ENCODE data around the gene COX7A2.

Gene COX7A2

DNA sequence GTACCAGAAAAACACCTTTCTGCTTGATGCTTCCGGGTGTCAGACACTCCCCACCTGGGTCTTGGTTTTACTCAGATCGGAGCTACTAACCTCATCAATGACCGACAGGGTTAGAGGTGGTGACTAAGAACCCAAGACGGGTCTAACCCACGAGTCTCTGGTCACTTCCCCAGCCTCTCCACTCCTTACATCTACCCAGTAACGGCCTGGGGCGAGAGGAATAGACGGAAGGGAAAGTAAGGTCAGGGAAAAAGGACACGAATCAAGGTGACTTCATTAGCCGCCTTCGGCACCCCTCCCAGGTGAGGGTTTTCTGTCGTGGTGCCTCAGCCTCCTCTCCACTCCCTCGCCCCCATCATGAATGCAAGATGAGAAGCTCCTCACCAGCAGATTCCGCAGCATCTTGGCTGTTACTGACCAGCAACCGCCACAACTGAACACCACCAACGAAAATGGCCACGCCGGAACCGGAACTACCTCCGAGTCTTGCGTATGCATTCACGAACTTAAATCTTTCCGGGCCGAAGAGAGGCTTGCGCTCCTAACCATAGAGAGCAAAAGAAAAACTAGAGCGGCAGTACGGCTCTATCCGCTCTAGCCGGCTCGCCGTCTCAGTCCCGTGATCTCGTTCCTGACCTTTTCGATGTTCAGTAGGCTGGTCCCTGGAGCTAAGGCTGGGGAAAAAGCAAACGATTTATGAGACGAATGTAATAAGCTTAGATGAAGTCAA lies at the start of gene COX7A2:
TSS of gene COX7A2 (minus strand) at position 469 of the 730 bp plus-strand sequence. CDS start at position 402, 67 bp downstream.
- DNase-seq (ENCODE audit: low read depth in 2 of 2), result peak; percentile 69 to 78

DNA sequence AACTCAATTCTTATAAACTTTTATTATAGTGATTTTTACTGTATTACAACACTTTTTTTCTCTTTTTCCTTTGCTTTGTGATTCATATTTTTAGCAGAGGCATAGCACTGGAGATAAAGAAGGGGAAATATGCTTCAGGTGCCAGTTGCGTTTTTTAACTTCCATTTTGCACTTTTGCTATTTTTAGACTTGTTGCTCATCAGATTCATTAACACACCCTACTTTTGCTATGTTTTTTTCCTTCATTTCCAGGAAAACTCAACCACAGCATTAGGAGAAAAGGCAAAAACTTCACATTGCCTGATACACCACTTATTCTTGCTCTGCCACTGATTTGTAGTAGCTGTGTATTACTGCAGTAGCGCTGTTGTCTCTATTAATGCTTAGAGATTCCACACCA lies 49.0 kb upstream of the COX7A2 start:
- DNase-seq (ENCODE audit: low read depth in 2 of 2), result no peak

- no peak for DNase-seq (ENCODE audit: low read depth in 2 of 2)
These were observed 48.1 kb upstream of the COX7A2 start for GRCh38 chr6:75291744-75292143.

DNA sequence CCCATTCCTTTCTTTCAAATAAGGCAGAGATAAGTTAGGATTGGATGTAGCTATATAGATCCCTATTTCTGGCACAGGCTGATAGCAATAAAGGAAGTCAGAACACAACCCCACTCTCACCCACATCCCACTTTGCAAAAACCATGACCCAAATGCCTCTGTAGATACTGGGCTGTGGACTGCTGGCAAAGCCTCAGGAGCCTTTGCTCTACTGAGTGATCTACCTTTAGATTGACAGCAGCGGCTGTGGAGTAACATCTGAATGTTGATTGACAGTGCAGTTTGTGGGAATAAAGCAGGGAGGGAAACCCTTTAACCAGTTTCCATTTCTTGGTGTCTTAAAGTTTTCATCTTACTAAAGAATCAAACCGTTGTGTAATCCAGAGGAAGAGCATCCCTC lies 47.7 kb upstream of the COX7A2 start:
- no peak for DNase-seq (ENCODE audit: low read depth in 2 of 2)

- no peak for DNase-seq (ENCODE audit: low read depth in 2 of 2)
These were observed 46.7 kb upstream of the COX7A2 start for GRCh38 chr6:75290136-75290945.

DNA sequence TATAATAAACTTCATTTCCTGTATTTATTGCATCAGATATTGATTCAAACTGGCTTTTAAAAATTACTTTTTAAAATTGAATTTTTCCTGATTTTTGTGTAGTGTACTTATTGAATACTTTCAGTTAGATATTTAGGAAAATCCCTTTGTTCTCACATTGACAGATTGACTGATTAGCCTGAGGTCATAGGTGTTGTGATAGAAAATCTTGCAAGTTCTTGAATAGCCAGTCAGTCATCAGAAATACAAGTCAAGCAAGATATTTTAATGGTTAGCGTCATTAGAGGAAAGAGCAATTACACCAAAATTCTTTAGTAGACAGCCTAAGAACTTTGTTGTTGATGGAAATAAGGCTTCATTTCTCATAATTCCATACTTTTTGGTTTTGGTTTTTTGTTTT lies 44.4 kb upstream of the COX7A2 start:
- no peak for DNase-seq (ENCODE audit: low read depth in 2 of 2)

DNA sequence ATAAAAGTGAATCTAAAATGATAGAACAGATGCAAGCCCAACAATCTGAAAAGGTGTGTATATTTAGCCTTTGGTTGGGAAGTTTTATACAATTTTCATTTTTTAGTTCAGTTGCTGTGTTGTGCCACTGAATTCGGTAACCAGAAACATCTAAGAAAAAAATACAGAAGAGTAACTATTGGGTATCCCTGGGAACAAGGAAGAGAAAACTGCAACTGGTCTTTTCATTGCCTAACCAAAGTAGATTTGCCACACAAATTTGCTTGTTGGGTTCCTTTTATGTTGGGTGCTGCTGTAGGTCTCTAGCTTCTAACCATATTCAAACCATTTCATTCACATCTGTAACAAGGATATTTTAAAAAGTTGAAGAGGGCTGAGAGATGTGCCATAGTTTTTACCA lies 43.8 kb upstream of the COX7A2 start:
- no peak for DNase-seq (ENCODE audit: low read depth in 2 of 2)

GRCh38 chr6:75286955-75287354 lies 43.4 kb upstream of the COX7A2 start:
- DNase-seq (ENCODE audit: low read depth in 2 of 2), result no peak

GRCh38 chr6:75285283-75285639 lies 41.7 kb upstream of the COX7A2 start:
- DNase-seq (ENCODE audit: low read depth in 2 of 2), result no peak

DNA sequence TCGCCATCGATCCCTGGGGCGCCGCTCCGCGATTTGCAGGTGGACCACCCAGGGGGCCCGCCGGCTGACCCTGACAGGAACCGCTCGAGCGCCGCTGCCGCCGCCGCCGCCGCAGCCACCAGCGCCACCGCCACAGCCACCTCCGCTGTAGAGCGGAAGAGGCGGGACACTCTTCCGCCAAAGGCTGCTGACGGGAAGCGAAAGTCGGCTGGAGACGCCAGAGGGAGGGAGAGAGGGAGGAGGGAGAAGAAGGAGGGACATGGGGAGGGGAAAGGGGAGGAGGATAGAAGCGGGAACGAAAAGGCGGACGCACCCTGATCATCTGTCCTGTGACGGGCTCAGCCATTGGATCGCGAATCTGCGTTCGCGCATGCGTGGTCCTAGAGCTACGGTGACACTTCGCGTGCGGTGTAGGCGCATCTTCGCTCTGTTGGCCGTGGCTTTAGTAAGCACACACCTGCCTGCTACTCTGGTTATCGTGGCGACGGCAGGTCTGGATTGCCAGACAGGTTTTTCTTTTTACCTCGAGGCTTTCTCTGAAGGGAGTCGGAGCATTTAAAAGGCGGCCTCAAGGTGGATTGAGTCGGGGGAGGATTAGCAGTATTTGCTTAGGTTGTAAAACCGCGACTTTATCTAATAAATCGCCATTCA lies 41.2 kb upstream of the COX7A2 start, which contains the start of gene TMEM30A:
TSS of gene TMEM30A (minus strand) at position 161 of the 651 bp plus-strand sequence. CDS start at position 7, 154 bp downstream.
- peak; percentile 92 for DNase-seq (ENCODE audit: low read depth in 2 of 2)

DNA sequence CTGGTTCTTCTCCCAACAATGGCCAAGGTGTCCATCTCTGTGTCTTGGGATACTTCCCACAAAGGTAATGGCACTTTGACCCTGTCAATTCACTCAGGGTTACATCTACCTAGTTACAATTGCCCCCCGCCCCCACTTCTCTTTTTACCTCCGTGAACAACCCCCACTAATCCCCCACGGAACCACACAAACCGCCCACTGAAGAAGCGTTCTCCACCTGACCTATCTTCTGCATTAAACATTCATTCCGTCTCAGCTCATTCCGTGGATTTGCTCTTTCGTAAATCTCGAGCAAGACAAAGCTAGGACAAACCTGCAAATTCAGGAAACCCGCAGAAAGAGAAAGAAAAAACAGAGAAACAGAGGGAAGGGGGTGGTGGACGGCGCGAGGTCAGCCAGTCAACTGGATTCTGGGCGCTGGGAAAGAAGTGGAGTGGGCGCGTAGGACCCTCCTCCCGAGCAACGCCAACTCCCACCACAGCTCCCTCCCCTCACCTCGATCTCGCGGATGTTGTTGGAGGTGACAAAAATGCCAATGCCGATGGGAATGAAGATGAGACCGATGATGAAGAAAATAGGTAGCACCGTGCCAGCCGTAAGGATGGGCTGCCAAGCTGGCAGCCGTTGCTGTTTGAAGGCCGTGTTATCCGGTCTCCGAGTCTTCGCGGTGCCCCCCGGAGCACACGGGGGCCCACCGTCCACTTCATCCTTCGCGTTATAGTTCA lies 40.5 kb upstream of the COX7A2 start:
- peak in 1 of 2 experiments; percentile 2 for DNase-seq (ENCODE audit: low read depth in 2 of 2)

- DNase-seq (ENCODE audit: low read depth in 2 of 2), result no peak
These were observed 39.1 kb upstream of the COX7A2 start for GRCh38 chr6:75282706-75283105.

- DNase-seq (ENCODE audit: low read depth in 2 of 2), result no peak
These were observed 38.1 kb upstream of the COX7A2 start for GRCh38 chr6:75281653-75282052.

DNA sequence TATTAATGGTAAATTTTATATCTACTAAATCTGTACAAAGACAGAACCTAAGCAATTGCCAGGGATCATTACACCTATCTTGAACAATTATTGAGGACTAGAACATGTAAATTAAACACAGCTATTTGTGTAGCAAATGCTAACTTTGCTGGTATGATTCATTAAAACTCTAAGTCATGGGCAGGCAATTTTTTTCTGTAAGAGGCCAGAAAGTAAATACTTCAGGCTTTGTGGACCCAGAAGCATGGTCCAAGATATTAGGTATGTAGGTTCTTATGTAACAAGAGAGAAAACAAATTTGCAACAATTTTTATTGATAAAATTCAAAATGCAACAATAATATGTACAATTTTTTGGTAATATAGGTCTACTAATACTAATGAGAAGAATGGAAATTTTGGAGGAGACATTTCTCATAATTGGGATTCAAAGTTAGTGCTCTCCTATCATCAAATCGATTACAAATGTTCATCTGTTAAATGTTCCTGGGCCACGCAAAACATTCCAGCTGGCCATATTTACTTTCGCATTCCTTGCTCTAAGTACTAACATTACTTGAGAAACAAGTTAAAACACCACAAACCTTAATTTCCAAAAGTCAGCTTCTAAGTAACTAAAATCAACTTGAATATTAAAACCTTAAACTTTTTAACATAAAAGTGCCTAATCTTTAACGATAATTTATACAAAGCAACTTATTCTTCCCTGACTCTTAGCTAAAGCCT lies 36.7 kb upstream of the COX7A2 start:
- DNase-seq (ENCODE audit: low read depth in 2 of 2), result no peak

GRCh38 chr6:75279418-75279817 lies 35.8 kb upstream of the COX7A2 start:
- no peak for DNase-seq (ENCODE audit: low read depth in 2 of 2)

GRCh38 chr6:75278474-75279077 lies 35.0 kb upstream of the COX7A2 start:
- no peak for DNase-seq (ENCODE audit: low read depth in 2 of 2)

DNA sequence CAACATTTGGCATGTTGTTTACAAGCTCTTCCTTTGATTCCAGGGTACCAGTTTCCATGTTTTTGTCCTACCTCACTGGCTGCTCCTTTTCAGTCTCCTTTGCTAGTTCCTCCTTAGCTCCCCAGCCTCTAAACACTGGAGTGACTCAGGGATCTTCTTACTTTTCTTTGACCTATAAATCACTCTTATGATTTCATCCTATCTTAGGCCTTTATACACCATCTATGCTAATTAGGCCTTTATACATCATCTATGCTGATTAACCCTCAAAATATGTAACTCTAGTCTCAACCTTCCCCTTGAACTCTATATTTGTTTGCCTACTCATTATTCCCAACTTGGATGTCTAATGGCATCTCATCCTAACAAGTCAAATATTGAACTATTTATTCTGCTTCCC lies 31.5 kb upstream of the COX7A2 start:
- no peak for DNase-seq (ENCODE audit: low read depth in 2 of 2)

- no peak for DNase-seq (ENCODE audit: low read depth in 2 of 2)
These were observed 29.4 kb upstream of the COX7A2 start for GRCh38 chr6:75273009-75273408.

GRCh38 chr6:75272145-75272840 lies 28.7 kb upstream of the COX7A2 start:
- no peak for DNase-seq (ENCODE audit: low read depth in 2 of 2)

GRCh38 chr6:75268988-75269354 lies 25.4 kb upstream of the COX7A2 start:
- no peak for DNase-seq (ENCODE audit: low read depth in 2 of 2)

Data from stimulated activated CD4-positive, alpha-beta T cell treated with anti-CD3 and anti-CD28 coated beads, Interleukin-12 subunit alpha, Interleukin-12 subunit beta, amount 100 ng/mL, for 24 hours (primary cell).